Gastrocnemius medialis (tissue), 4 donors: ENCODE data around the gene ZSCAN10.

Source experiments
- POLR2A ChIP-seq, 2 donors: fragments of 450-650 bp; IDR thresholded peaks; one replicate each; pipeline ENCODE4 v1.6.1; 2017; ENCODE audit warnings: antibody characterized with exemption in 2 of 2, mild to moderate bottlenecking in 2 of 2, moderate library complexity in 2 of 2
- TF ChIP-seq, protein P1 (sequence below), 5 experiments: fragments of 450-650 bp in 3 of 5; fragments of 200-600 bp in 2 of 5; sonication (generic) in 2 of 5; IDR thresholded peaks in 4 of 5; conservative IDR thresholded peaks in 1 of 5; 1 replicate in 4 of 5; 2 replicates in 1 of 5; pipeline ENCODE4 v1.5.1; 2016 to 2019; ENCODE audit warnings: antibody characterized with exemption in 5 of 5, mild to moderate bottlenecking in 3 of 5, moderate library complexity in 3 of 5

DNA sequence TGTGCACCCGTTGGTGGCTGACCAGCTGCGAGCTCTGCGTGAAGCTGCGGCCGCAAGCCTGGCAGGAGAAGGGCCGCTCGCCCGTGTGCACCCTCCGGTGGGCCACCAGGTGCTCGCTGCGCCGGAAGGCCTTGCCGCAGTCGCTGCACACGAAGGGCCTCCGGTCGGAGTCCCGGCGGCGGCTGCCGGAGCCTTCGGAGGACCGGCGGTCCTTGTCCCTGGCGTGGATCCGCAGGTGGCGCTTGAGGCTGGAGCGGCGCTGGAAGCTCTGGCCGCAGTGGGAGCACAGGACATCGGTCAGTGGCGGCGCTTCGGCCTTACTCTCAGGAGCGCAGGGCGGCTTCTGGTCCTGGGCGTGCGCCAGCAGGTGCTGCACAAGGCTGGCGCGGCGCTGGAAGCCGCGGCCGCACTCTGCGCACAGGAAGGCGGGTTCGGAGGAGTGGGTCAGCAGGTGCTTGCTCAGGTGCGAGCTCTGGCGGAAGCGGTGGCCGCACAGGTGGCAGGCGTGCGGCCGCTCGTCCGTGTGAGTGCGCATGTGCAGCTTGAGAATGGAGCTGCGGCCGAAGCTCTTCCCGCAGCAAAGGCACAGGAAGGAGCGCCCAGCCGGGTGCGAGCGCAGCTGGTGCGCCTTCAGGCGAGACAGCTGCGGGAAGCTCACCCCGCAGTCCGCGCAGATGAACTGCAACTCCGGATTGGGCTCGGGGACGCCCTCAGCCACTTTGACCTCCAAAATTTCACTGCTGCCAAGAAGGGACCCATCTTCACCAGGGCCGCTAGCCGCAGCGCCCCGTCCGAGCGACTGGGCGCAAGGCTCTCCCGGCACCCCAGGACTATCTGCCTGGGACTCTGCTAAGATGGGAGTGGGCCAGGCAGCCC is 9.1 kb downstream of the ZSCAN10 start:
- TF ChIP-seq, protein P1, sequence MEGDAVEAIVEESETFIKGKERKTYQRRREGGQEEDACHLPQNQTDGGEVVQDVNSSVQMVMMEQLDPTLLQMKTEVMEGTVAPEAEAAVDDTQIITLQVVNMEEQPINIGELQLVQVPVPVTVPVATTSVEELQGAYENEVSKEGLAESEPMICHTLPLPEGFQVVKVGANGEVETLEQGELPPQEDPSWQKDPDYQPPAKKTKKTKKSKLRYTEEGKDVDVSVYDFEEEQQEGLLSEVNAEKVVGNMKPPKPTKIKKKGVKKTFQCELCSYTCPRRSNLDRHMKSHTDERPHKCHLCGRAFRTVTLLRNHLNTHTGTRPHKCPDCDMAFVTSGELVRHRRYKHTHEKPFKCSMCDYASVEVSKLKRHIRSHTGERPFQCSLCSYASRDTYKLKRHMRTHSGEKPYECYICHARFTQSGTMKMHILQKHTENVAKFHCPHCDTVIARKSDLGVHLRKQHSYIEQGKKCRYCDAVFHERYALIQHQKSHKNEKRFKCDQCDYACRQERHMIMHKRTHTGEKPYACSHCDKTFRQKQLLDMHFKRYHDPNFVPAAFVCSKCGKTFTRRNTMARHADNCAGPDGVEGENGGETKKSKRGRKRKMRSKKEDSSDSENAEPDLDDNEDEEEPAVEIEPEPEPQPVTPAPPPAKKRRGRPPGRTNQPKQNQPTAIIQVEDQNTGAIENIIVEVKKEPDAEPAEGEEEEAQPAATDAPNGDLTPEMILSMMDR (IDR thresholded peaks at IDR 0.05 in 4 of 5, conservative IDR thresholded peaks at IDR 0.05 in 1 of 5) = no peak
- TF ChIP-seq POLR2A (IDR thresholded peaks at IDR 0.05) = no peak
